GM21786 (cell line): Measurements from ENCODE around the gene TUBGCP3.
"Not testable (repeated sequence)": the region's sequence is repeated elsewhere in the genome, so short reads cannot be mapped to it uniquely, and the experiment has no call there.

ENCODE experiments used
- ATAC-seq: cut with Tn5 transposase; IDR thresholded peaks from one replicate; pipeline ENCODE4 v1.9.1; 2021; ENCODE audit not compliant: unreplicated experiment

The TUBGCP3 gene

DNA sequence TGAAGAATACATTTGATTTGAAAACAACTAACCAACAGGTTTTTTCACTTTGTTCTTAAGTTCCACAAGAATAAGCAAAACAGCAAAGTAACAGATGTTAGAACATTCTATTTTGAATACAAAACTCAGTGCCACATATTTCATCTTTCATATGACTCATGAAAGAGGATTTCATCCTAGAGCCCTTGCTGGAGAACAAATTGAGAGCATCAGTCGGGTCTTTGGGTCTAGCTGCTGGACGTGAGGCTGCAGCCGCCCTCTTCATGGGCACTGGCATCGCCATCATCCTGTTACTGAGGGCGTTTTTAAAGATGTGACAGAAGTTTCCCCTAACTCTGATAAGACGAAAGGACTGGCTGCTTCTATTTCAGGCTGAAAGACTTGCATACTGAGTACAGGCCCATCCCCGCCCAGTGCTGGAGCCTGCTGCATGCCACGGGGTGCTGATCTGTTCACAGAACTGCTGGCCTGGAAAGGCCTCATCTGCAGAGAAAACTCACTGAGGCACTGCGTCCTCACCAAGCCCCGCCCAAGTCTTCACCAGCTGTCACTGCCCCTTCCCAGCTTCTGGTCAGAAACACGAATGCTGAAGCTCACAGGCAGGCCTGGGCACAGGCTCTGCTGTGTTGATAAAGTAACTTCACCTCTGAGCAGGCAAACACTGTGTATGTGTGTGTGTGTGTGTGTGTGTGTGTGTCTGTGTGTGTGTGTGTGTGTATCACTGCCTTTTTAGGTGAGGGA is 101.4 kb downstream of the TUBGCP3 start:
- ATAC-seq: no peak

DNA sequence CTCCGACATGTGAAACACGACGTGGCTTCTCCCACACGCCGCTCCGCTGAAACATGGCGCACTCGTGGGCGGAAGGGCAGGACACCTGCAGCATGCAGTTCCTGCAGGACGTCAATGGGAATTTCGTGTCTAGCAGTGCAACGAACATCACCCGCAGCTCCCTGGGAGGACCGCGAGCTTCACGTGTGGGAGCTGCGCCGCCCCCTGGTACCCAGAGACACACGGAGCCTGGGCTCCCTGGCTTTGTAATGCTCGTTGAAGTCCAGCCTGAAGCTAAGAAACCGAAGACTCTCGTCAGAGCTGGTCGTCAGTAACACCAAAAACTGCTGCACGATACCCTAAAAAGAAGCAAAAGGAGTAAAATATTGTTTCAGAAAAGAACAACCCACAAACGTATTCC is 102.1 kb downstream of the TUBGCP3 start:
- ATAC-seq: not testable (repeated sequence)

GRCh38 chr13:112483299-112483698 is 104.7 kb downstream of the TUBGCP3 start:
- ATAC-seq: no peak

GRCh38 chr13:112481458-112481857 is 106.5 kb downstream of the TUBGCP3 start:
- ATAC-seq: no peak

DNA sequence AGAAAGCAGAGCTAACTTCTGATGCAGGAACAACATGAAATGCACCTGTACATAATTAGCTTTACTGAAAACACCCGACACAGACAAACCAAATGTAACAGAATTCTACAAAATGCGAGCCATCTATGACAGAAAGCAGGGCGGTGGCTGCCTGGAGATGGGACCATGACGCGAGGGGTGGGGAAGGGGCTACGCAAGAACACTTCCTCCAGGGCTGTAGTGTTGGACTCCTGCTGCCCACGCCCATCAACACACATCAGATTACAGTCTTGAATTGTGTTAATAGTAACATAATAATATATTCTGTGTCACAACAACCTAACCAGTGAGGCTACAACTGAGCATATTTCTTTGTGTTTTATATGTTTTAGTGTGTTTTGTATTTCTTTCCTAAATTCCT is 108.6 kb downstream of the TUBGCP3 start:
- ATAC-seq: no peak

DNA sequence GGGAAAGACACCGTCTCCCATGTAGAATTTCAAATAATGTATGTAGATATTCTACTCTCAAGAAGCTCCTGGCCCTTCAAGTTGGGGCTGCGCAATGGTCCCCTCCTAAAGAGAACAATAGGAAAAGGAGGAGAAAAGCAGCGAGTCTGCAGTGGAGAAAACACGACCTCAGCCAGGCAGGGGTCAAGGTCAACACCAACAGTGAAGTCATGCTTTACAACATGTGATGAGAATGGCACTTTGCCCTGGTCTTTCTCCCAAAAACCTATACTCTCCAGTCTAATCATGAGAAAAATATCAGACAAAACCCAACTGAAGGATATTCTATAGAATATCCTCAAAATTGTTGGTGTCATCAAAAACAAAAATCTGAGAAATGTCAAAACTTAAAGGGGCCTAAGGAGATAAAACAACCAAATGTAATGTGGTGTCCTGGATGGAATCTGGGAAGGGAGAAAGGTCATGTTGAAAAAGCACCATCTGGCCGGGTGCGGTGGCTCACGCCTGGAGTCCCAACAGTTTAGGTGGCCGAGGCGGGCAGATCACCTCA is 110.8 kb downstream of the TUBGCP3 start:
- ATAC-seq: no peak

GRCh38 chr13:112475889-112476288 is 112.1 kb downstream of the TUBGCP3 start:
- ATAC-seq: no peak

- ATAC-seq: no peak
Measured at GRCh38 chr13:112474869-112475268, 113.1 kb downstream of the TUBGCP3 start.

GRCh38 chr13:112473818-112474217 is 114.1 kb downstream of the TUBGCP3 start:
- no peak for ATAC-seq

- no peak for ATAC-seq
Measured at GRCh38 chr13:112469071-112469745, 118.7 kb downstream of the TUBGCP3 start.

- ATAC-seq: no peak
Measured at GRCh38 chr13:112468069-112468468, 119.9 kb downstream of the TUBGCP3 start.

- no peak for ATAC-seq
Measured at GRCh38 chr13:112467236-112467635, 120.7 kb downstream of the TUBGCP3 start.

DNA sequence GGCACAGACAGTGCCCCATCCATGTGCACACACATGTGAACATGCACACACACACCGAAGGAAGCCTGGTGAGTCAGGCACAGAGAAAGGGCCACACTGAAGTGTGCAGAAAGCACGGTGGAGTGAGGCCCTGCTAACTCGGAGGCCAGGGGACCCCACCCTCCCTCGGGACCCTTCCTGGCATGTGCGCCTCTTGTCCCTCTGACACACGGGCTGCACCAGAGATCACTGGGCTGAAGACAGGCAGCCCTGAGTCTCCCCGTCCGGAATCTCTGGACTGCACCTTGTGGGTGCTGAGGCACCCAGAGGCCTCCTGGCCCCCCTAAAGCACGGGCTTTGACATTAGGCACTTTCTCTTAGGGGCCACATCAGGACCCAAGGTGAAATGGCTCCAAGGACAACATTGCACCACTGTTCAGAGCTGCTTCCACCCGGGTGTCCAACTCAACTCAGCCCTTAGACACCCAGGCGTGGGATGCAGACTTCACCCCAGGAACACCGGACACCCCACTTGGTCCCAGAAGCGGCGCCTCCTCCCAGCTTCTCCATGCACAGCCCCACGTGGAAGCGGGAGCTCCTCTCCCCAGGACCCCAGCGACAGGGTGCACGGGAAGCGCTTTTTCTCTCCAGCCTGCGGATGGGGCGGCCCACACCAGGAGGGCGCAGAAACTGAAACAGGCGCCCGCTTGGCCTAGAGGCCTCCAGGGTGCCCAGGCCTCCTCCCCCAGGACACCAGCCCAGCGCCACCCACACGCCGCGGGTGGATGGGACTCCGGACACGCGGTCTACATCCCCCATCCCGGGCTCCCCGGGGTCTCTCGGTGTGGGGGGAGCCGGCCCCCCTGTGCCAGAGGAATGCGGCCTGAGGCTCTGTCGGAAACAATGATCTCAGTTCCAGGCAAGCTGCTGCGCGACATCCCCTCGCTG is 121.6 kb downstream of the TUBGCP3 start:
- no peak for ATAC-seq

DNA sequence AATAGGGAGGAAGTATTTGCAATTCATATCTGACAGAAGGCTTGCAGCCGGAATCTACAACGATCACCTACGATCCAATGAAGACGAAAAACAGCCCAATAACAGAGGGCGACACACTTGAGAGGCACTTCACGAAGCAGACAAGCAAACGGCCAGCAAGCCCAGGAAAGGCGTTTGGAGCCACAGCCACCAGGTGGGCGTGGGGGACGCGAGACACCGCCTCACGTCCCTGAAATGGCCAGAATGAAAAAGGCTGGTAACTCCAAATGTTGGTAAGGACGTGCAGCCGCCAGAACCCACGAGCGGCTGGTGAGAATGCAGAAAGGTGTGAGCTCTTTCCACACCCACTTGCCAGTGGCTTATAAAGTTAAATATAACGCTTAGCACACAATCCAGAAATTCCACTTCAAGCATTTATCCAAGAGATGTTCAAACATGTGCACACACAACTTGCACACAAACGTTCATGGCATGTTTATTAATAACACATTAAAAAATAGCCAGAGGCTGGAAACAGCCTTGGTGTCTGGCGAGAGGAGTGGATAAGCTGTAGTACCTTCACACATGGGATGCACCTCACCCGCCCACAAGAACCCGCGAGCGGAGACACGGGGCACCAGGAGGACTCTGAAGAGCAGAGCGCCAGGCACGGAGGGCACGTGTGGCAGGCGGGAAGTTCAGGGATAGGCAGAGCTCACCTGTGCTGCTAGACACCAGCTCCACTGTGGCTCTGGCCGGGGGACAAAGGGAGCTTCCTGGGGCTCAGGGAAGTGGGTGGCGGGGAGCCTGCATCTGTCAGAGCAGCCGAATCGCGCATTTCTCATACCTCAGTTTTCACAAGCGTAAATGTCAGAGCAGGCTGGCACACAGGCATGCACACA is 122.5 kb downstream of the TUBGCP3 start:
- no peak for ATAC-seq

DNA sequence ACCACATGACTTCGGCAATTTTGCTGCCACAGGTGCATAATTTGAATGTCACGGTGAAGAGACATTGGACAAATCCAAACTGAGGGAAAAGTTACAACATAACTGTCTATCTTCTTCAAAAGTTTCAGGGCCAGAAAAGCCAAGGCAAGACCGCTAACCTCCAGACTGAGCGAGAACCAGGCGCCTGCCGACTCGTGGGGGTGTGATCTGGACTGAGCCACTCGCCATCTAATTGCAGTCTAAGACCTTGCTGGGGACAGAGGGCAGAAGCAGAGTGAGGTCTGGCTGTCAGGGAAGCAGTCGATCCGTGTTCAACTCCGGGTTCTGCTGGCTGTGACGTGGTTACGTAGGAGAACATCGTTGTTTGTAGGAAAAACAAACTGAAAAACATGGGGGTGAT is 123.2 kb downstream of the TUBGCP3 start:
- no peak for ATAC-seq

DNA sequence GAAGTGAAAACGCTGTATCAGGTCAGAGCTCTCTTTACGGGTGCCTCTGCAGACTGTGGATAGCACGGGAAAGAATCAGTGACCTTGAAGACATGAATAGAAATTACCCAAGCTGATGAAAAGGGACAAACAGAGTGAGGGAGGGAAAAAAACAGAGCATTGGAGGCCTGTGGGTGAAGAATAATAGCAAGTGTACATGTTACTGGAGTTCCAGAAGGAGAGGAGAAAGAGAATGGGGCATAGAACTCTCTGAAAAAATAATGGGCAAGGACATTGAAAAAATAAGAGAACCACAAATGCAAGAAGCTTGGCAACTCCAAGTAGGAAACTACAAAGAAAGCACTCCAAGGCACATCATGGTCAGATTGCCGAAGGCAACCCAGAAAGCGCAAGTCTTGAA is 125.5 kb downstream of the TUBGCP3 start:
- ATAC-seq: no peak

DNA sequence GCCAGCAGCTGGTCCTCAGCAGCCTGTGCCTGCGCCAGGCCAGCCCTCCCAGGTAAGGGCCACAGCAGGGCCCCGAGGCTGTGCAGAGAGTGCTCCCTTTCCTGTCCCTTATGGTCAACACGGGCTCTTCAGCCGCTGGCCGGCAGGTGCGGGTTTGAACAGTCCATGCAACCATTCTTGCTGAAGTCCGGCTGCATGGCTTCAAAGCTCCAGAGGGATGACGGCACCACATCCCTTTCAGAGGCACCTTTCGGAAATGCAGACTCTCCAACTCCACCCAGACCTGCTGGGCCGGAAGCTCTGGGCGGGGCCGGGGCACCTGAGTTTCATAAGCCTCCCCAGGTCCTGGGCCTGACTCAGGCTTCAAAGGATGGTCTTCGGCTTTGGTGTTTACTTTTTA is 130.5 kb downstream of the TUBGCP3 start:
- no peak for ATAC-seq

DNA sequence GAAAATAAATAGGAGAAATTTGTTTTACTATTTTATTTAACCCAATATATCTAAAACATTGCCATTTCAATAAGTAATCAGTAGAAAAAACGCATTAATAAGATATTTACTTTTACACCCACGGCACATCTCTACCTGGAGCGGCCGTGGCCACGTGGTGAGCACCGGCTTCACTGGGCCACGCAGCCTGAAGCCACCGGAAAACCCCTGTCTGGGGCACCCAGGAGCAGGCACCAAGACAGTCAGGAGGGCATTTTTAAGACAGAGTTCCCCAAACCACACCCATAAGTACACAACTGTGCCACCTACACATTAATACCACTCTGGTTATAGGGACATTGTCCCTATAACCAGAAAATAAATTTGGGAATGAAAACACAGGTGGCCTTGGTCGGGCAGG is 130.9 kb downstream of the TUBGCP3 start:
- no peak for ATAC-seq

- ATAC-seq: no peak
Measured at GRCh38 chr13:112456138-112457056, 131.6 kb downstream of the TUBGCP3 start.
